D721Med (cell line): ENCODE measurements around the gene GTF3C1.

Experiments
- DNase-seq: peaks from one replicate; pipeline ENCODE4 v3.0.0; 2011; ENCODE audit warnings: low spot score; ENCODE audit not compliant: insufficient read length
- FAIRE-seq: peaks from 2 replicates; lab custom pipeline; 2011; peaks lifted over from hg19 to GRCh38; lab: Jason Lieb, UNC
- TF ChIP-seq, protein P1 (sequence below): IDR thresholded peaks from 2 replicates; pipeline ENCODE4 v1.5.1; 2012; ENCODE audit warnings: mild to moderate bottlenecking, control low read depth; ENCODE audit not compliant: insufficient read depth; ENCODE audit errors: missing control alignments

GTF3C1 gene

DNA sequence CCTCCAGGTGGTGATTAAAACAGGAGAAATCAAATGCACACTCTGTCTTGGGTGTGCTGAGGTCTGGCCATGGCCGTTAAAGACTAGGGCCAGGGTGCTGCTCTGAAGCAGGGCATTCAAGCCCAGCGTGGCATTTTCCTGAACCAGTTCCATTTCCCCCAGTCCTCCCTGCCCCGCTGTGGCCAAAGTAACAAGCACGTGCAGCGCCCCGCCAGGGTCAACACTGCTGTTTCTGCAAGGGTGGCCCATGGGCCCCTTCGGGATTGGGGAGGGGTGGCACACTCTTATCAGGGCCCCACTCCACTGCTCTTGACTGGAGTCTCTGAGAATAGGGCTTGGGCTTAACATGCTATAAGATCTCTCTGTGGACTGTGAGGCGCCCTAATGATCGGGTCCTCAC lies 74.8 kb downstream of the GTF3C1 start:
- TF ChIP-seq, protein P1, sequence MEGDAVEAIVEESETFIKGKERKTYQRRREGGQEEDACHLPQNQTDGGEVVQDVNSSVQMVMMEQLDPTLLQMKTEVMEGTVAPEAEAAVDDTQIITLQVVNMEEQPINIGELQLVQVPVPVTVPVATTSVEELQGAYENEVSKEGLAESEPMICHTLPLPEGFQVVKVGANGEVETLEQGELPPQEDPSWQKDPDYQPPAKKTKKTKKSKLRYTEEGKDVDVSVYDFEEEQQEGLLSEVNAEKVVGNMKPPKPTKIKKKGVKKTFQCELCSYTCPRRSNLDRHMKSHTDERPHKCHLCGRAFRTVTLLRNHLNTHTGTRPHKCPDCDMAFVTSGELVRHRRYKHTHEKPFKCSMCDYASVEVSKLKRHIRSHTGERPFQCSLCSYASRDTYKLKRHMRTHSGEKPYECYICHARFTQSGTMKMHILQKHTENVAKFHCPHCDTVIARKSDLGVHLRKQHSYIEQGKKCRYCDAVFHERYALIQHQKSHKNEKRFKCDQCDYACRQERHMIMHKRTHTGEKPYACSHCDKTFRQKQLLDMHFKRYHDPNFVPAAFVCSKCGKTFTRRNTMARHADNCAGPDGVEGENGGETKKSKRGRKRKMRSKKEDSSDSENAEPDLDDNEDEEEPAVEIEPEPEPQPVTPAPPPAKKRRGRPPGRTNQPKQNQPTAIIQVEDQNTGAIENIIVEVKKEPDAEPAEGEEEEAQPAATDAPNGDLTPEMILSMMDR = no peak
- FAIRE-seq (no peak), DNase-seq (no peak)

DNA sequence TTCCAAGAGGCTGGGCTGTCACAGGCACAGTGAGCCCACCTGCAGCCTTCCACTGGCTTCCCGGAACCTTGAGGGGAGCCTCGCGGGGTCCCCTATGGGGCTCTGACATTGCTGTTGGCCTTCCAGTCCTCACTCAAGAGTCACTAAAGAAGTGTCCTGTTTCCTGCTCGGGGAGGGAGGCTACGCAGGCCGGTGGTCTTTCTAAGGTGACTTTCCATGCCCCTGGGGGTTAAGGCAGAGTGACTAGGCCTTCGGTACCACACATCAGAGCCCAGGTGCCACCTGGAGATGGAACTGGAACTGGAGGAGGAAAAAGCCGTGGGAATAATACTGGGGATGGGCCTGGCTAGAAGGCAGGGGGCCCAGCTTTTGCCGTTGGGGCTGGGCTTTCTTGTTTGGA lies 75.7 kb downstream of the GTF3C1 start:
- TF ChIP-seq, protein P1 = no peak
- FAIRE-seq (no peak), DNase-seq (no peak)

DNA sequence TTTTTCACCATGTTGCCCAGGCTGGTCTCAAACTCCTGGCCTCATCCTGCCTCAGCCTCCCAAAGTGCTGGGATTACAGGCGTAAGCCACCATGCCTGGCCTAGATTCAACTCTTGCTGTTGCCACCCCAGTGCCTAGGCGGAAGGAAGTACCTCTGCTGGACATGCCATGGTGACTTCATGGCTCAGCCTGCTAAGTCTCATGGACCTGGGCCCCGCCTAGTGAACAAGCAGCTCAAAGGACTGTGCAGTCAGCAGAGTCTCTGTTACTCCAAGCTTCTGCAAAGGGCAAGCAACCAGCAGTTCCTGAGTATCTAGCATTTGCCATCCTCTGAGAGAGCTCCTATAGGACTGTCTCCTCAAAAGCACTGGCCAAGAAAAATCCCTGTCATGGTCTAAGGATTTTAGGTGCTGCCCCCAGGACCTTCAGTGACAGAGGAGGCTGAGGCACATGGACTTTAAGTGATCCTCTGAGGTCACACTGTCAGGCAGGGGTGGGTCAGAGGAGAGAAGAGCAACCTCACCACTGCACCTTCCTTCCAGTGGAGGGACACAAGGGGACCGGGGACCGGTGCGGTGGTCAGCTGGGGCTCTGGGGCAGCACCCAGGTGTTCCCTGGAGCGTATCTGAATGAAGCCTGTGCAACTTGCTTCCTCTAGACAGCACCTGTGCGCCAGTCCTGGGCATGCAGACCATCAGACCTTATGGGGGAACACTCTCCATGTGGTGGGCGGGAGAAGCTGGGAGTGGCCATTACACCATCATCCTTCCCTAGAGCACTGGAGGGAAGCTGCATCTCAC lies 76.4 kb downstream of the GTF3C1 start:
- FAIRE-seq (no peak), DNase-seq (no peak)
- TF ChIP-seq, protein P1 = no peak

DNA sequence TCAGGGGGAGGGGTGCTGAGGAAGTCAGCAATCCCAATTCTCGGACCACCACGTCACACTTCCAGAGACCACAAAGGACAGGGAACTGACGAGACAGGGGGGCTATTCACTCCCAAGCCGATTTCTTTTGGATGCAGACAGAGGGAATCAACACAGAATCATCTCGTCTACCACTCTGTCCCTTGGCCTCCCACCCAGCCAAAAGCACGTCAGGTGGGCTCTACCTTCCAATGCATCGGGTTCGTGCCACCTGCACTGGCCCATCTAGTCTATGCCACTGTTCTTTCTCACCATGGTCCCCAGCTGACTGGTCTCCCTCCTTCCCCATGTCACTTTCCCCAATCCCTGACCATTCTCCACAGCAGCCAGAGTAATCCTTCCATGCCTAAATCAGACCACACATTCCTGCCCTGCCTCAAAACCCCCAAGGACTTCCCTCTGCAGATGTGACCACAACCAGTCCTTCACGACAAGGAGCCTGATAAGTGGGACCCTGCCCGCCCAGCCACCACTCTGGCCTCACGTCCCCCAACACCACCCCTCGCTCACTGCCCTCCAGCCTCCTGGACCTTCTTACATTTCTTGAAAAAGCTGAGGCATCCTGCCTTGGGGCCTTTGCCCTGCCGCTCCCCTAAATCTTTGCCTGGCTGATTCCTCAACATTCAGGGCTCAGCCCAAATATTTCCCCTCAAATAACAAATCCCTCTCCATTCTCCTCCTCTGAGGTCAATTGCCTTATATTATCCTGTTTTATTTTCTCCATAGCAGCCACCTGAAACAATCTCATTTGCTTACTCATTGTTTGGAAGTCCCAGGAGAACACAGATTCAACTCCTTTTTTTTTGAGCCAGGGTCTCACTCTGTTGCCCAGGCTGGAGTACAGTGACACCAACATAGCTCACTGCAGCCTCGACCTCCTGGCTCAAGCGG lies 77.4 kb downstream of the GTF3C1 start:
- no peak for FAIRE-seq
- DNase-seq = no peak
- TF ChIP-seq, protein P1 = no peak

DNA sequence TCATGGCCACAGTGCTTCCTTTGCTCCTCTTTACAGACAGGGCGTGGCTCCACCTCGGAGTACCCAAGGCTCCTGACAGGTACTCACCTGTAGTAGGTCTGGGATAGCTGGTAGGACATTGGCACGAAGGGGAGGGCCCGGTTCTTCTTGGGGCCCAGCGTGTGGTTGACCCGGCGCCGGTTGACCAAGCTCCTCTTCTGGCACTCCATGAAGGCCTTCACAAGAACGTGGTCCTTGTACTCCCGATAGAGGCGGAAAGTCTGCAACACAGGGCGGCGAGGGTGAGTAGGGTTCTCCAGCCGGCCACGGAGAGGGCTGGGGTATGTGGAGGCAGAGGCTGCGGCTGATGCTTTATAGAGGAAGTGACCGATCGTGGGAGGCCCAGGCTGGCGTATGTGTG lies 78.1 kb downstream of the GTF3C1 start:
- no peak for FAIRE-seq
- DNase-seq = no peak
- TF ChIP-seq, protein P1 = no peak

DNA sequence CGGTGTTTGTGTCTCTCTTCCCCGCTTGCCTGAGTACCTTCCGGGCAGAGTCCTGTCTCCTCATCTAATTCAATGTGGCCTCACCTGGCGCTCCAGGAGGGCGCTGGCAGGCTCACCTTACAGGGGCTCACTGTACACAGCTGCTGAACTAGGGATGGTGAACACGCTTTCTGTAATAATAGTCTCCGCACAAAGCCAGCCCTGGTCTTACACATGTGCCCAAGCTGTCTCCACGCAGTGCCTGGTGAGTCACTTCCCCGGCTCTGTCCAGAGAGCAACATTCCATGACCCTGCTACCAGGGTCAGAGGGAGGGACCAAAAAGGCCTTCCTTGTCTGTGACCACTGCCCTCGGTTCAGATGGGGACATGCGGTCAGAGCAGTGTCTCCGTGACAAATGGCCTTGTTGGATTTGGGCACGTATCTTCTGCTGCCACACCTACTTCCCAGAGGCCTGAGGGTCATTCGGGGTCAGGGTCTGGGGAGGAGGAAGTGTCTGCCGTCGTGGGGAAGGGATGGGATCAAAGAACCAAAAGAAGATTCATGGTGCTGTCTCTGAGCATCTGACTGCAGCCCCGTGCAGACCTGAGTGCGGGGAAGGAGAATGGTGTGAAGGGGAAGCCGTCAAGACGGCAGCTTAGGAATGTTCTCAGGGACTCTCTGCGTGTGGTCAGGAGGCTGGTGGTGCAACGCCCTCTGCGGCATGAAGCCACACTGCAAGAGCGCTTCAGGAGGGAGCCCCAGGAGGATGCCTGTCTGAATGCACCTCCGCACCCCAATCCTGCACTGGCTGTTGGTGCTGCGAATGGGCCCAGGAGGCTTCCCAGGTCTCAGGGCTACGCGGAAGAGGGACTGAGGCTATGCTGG lies 78.9 kb downstream of the GTF3C1 start:
- TF ChIP-seq, protein P1 = no peak
- DNase-seq = no peak
- no peak for FAIRE-seq
